Measurements from ENCODE around the gene PCSK5.

Gene PCSK5

DNA sequence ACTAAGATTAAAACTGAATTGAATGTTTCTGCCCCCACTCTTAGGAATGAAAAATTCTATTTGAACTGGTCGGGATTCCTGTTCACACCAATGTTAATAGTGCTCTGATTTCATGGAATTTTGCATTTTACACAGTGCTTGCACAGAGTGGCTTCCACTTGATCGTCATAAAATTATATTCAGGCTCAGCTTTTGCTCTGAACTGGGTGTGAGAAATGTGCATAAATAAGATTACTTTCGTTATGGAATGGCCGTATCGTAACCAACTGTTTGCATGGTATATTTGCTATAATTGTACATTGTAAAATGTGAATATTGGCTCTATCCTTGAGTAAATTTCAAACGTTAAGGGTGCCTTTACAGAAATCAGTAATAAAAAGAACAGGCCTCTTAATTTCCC, 262.9 kb downstream of the PCSK5 start:
- no peak overlapping the region for H3K4me3 ChIP-seq (ENCODE audit: low read depth in 1 of 2, low read length in 1 of 2)
- H3K27me3 ChIP-seq: no peaks in the 10 kb centered on the region
- no peaks in the 10 kb centered on the region for H3K4me1 ChIP-seq (ENCODE audit: control insufficient read depth in 1 of 2, insufficient read depth in 1 of 2, low read depth in 1 of 2, low read length in 1 of 2)
- H3K9me3 ChIP-seq: no peaks in the 10 kb centered on the region
- no peak for TF ChIP-seq CTCF (IDR thresholded peaks at IDR 0.05)
- H3K36me3 ChIP-seq: no peaks in the 10 kb centered on the region
- H3K27ac ChIP-seq: no peak overlapping the region

DNA sequence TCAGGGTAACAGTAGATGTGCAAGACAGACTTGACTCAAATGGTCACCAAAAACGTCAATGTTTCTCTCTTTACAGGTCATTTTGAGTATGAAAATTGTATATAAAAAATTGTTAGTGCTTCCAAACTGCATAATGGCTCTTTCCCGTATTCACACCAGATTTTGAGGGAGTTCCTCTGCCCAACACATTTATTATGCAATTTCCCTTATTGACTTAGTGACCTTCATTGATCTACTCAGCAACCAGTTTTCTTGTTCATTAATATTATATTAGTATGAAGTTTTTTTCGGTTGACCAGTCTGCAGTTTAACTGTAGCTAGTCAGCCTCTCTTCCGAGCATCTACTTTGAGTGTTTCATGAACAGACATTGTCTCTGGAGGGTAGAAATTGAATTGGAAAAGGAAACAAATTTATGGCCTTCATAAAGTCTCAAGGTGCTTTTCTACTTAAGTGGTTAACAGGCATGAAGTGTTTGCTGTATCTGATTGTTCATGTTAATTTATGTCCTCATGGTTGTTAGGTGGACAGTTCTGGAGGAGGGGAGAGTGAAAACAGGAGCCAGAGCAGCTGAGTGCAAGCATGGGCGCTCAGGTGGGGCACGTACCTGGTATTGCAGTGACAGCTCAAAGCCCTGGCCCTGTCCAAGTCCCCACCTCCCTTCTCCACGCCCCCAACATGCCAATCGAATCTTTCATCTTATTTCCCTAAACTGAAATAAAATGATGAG, 263.6 kb downstream of the PCSK5 start:
- TF ChIP-seq CTCF (IDR thresholded peaks at IDR 0.05): no peak

GRCh38 chr9:76155361-76155760, 264.9 kb downstream of the PCSK5 start:
- no peak for TF ChIP-seq CTCF (IDR thresholded peaks at IDR 0.05)
- no peaks in the 10 kb centered on the region for H3K27me3 ChIP-seq
- H3K36me3 ChIP-seq: no peaks in the 10 kb centered on the region
- no peak overlapping the region for H3K4me3 ChIP-seq (ENCODE audit: low read depth in 1 of 2, low read length in 1 of 2)
- no peak overlapping the region for H3K27ac ChIP-seq
- H3K9me3 ChIP-seq: no peaks in the 10 kb centered on the region
- H3K4me1 ChIP-seq (ENCODE audit: control insufficient read depth in 1 of 2, insufficient read depth in 1 of 2, low read depth in 1 of 2, low read length in 1 of 2): no peaks in the 10 kb centered on the region

More for the DNA sequence above, 263.6 kb downstream of the PCSK5 start:
- H3K4me1 ChIP-seq (ENCODE audit: control insufficient read depth in 1 of 2, insufficient read depth in 1 of 2, low read depth in 1 of 2, low read length in 1 of 2): no peaks in the 10 kb centered on the region
- no peaks in the 10 kb centered on the region for H3K9me3 ChIP-seq
- H3K27me3 ChIP-seq: no peaks in the 10 kb centered on the region
- H3K36me3 ChIP-seq: no peaks in the 10 kb centered on the region
- H3K4me3 ChIP-seq (ENCODE audit: low read depth in 1 of 2, low read length in 1 of 2): no peak overlapping the region
- H3K27ac ChIP-seq: no peak overlapping the region

DNA sequence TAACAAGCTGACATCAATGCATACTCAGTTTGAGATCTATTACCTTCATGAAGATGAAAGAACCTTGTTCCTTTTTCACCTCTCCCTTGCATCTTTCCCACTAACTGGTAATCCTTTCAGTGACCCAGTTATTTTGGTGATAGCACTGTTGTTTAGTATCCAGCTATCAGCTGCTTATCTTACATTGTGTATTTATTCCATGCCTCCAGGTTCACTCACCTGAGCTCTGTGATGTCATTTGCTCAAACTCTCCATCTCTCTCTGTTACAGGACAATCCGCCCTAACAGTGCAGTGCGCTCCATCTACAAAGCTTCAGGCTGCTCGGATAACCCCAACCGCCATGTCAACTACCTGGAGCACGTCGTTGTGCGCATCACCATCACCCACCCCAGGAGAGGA, 268.2 kb downstream of the PCSK5 start:
- Histone ChIP-seq H3K4me3 (ENCODE audit: low read depth in 1 of 2, low read length in 1 of 2) (no peak overlapping the region), H3K27ac (no peak overlapping the region), H3K9me3 (no peaks in the 10 kb centered on the region), H3K4me1 (ENCODE audit: control insufficient read depth in 1 of 2, insufficient read depth in 1 of 2, low read depth in 1 of 2, low read length in 1 of 2) (no peaks in the 10 kb centered on the region), H3K27me3 (no peaks in the 10 kb centered on the region), H3K36me3 (no peaks in the 10 kb centered on the region)
- TF ChIP-seq CTCF (IDR thresholded peaks at IDR 0.05): no peak

DNA sequence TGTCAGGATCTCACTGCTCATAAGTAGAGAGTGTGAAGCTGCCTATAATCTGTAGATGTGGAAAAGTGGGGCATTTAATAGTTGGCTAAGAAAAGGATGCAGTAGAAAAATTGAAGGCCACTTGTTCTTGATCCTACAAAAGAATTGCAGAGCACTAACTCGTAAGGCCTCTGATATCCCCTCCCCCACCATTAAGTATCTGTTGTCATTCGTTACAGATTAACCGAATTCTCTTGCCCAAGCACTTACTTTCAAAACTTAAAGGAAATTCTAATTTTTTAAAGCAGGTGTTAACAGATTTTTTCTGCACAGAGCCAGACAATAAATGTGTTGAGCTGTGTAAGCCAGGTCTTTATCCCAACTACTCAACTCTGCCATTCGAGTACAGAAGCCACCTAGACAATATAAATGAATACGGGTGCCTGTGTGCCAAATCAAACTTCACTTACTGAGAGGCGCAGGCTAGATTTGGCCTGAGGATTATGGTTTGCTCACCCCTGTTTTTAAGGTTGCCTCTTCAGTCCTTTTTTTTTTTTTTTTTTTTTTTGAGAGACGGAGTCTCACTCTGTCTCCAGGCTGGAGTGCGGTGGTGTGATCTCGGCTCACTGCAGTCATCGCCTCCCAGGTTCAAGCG, 268.9 kb downstream of the PCSK5 start:
- Histone ChIP-seq H3K4me3 (ENCODE audit: low read depth in 1 of 2, low read length in 1 of 2) (no peak overlapping the region), H3K4me1 (ENCODE audit: control insufficient read depth in 1 of 2, insufficient read depth in 1 of 2, low read depth in 1 of 2, low read length in 1 of 2) (no peaks in the 10 kb centered on the region), H3K36me3 (no peaks in the 10 kb centered on the region), H3K9me3 (no peaks in the 10 kb centered on the region), H3K27ac (no peak overlapping the region), H3K27me3 (no peaks in the 10 kb centered on the region)
- no peak for TF ChIP-seq CTCF (IDR thresholded peaks at IDR 0.05)
